Epithelial cell of proximal tubule (primary cell): ENCODE results near the gene SLC2A4RG. TPM values are rescaled to one million over a fixed set of nuclear protein-coding genes. Genes with fewer than 3 reads are reported as not detected.

ENCODE experiments used
- DNase-seq: peaks from one replicate; pipeline ENCODE4 v3.0.0-alpha.2; 2011; ENCODE audit warnings: low read depth
- H3K4me3 ChIP-seq: 2 replicates; pipeline ENCODE4 v1.5.1; 2011; ENCODE audit warnings: low read depth, mild to moderate bottlenecking, low read length
- CTCF ChIP-seq: conservative IDR thresholded peaks from 2 replicates; pipeline ENCODE4 v1.5.1; 2012; ENCODE audit warnings: low read depth, mild to moderate bottlenecking, low read length
- total RNA-seq: library from RNA; depleted of rRNA; stranded (reverse); fragments of >200 nt; gene quantifications from 2 replicates; pipeline ENCODE4 v1.2.3, GENCODE V29; 2015

The SLC2A4RG gene
- total RNA-seq, 1 donor from 2014 or later: 91.5 TPM

- no peak overlapping the region for H3K4me3 ChIP-seq
- no peak for DNase-seq
- TF ChIP-seq CTCF: no peak
Measured at GRCh38 chr20:63765902-63766301, 26.3 kb downstream of the SLC2A4RG start.

- no peak for TF ChIP-seq CTCF
- DNase-seq: no peak
- H3K4me3 ChIP-seq: no peak overlapping the region
Measured at GRCh38 chr20:63766695-63767426, 27.3 kb downstream of the SLC2A4RG start.

DNA sequence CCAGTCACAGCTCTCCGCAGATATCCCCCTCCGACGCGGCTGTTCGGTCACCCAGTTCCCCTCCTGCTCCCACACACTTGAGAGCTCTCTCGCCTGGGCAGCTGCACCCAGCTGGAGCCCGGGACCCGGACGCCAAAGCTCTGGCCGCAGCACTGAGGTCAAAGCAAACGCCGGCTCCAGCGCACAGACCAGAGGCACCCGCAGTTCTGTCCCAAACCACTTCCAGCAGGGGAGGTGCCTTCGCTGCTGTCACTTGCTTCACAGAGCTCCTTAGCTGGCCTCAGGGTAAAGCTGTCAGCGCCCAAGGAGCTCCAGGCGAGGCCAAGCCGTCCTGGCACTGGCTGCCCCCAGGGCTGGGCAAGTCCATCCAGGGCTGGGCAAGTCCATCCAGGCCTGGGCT lies 27.9 kb downstream of the SLC2A4RG start:
- no peak overlapping the region for H3K4me3 ChIP-seq
- DNase-seq: no peak
- TF ChIP-seq CTCF: no peak

- TF ChIP-seq CTCF: no peak
Measured at GRCh38 chr20:63767886-63768285, 28.3 kb downstream of the SLC2A4RG start.

DNA sequence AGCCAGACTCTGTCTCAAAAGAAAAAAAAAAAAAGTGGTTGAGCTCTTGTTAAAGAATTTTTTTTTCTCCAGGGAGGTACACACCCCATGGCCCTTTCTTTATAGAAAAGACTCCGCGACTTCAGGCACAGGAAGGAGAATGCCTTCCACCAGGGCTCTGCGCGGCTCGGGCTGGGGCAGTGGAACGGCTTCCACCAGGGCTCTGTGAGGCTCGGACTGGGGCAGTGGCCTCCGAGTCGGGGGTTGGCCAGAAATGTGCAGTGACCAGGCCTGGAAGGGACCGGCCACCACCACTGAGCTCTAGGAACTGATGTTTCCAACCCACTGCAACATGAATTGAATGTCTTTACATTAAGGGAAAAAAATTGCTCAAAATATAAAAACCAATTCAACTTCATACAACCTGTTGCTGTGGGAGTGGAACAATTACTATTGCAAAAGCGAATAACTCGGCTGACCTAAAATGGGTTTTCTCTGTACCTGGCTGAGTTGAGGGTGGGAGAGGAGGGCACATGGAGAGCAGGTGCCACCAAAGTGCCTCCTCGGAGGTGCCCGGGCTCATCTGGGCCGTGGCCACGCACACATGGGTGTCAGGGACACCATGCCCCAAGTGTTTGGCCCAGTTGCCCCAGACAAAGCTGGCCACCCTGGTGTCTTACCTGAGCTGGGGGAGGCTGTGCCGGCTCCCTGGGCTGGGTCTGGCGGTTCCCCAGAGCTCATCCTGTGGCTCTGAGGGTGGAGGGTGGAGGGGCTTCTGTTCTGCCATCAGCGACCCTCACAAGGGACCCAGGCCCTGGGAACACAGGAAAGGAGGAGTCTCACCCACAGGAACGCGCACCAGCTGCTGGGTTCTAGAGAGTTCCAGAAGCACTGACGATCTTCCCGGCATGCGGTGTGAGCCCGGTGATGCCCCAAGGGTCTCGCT lies 29.3 kb downstream of the SLC2A4RG start:
- DNase-seq: no peak

More at GRCh38 chr20:63767886-63768285, 28.3 kb downstream of the SLC2A4RG start:
- H3K4me3 ChIP-seq: no peak overlapping the region
- no peak for DNase-seq

GRCh38 chr20:63769891-63770474 lies 30.4 kb downstream of the SLC2A4RG start:
- DNase-seq: no peak
- no peak for TF ChIP-seq CTCF

More for the DNA sequence above, 29.3 kb downstream of the SLC2A4RG start:
- H3K4me3 ChIP-seq: no peak overlapping the region
- TF ChIP-seq CTCF: no peak

More at GRCh38 chr20:63769891-63770474, 30.4 kb downstream of the SLC2A4RG start:
- H3K4me3 ChIP-seq: no peak overlapping the region
